ENCODE results near the gene OR5D16. TPM values are rescaled to one million over a fixed set of nuclear protein-coding genes. Genes with fewer than 3 reads are reported as not detected.

The OR5D16 gene
- total RNA-seq (2021) (not detected in 2 replicates), Bru-seq, nascent RNA (not detected), BruChase-seq, experiment 1, labeled RNA remaining after a 2-hour chase (not detected), BruChase-seq, experiment 2, labeled RNA remaining after a 6-hour chase (not detected)
- long read RNA-seq, result 0 reads

DNA sequence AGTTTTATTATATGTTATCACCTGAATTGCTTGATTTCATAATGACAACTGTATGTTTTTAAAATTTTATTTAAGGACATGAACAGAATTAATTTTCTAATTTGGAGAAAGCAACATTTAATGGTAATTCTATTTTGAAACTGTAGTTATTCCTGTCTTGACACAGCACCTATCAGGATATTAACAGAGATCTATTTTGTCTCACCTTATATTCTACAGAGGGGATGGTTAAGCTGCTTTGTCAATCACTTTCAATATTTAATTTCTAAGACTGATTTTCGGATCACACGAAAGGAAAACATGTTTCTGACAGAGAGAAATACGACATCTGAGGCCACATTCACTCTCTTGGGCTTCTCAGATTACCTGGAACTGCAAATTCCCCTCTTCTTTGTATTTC is at the start of gene OR5D16:
TSS of gene OR5D16 (plus strand) at position 301 of the 400 bp plus-strand sequence. CDS start at position 301, 0 bp downstream.
- no TSS peak for BruUV-seq (replicated peaks)
- Histone ChIP-seq H3K27ac (ENCODE audit: low read depth, low read length, poor library complexity, severe bottlenecking) (no peak within 1 kb of the TSS), H3K27me3 (replicated peaks; ENCODE audit: insufficient read depth, low read depth, low read length, poor library complexity) (no peaks in the 10 kb centered on the region), H3K4me1 (ENCODE audit: insufficient read depth, low read length, poor library complexity, severe bottlenecking) (no peaks in the 10 kb centered on the region), H3K36me3 (ENCODE audit: insufficient read depth, low read length, poor library complexity, severe bottlenecking) (no peaks in the 10 kb centered on the region), H3K9me3 (ENCODE audit: low read depth, low read length, poor library complexity, severe bottlenecking) (peaks cover 25% of the 10 kb centered on the region), H3K4me3 (ENCODE audit: low read depth, low read length, poor library complexity, severe bottlenecking) (no peak within 1 kb of the TSS)
- intact Hi-C loops (cut with micrococcal nuclease; ENCODE audit: unreplicated experiment), result no loop called here
- DNase-seq (ENCODE audit: low spot score), result no peak
- CTCF ChIA-PET, result no interaction called here
- POLR2A ChIA-PET (ENCODE audit: low non-redundant PET), result no interaction called here
- TF ChIP-seq EZH2 (IDR thresholded peaks at IDR 0.05; ENCODE audit: borderline replicate concordance, low read depth, low read length, poor library complexity, severe bottlenecking), result no peak
- TF ChIP-seq, protein P1, sequence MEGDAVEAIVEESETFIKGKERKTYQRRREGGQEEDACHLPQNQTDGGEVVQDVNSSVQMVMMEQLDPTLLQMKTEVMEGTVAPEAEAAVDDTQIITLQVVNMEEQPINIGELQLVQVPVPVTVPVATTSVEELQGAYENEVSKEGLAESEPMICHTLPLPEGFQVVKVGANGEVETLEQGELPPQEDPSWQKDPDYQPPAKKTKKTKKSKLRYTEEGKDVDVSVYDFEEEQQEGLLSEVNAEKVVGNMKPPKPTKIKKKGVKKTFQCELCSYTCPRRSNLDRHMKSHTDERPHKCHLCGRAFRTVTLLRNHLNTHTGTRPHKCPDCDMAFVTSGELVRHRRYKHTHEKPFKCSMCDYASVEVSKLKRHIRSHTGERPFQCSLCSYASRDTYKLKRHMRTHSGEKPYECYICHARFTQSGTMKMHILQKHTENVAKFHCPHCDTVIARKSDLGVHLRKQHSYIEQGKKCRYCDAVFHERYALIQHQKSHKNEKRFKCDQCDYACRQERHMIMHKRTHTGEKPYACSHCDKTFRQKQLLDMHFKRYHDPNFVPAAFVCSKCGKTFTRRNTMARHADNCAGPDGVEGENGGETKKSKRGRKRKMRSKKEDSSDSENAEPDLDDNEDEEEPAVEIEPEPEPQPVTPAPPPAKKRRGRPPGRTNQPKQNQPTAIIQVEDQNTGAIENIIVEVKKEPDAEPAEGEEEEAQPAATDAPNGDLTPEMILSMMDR (conservative IDR thresholded peaks at IDR 0.05; ENCODE audit: low read depth, low read length), result no peak

DNA sequence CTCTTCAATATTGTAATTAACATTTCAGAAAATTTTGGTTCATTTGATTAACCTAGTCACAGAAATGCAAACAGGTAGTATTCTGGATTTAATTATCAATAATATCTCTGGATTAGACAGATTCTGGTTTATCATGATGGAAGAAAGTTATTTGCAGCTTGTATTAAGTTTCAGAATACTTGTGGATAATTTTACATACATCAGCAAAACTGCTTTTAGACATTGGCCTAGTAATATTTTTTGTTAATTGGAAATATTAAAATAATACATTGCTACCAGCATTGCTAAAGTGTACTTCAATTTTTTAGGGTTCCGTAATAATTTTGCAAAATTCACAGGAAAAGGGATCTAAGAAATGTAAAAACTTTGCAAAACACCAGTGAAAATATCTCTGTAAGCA is 46.9 kb upstream of the OR5D16 start:
- H3K9me3 ChIP-seq (ENCODE audit: low read depth, low read length, poor library complexity, severe bottlenecking), result peaks cover 7% of the 10 kb centered on the region
- H3K27ac ChIP-seq (ENCODE audit: low read depth, low read length, poor library complexity, severe bottlenecking), result no peak overlapping the region
- no peaks in the 10 kb centered on the region for H3K4me1 ChIP-seq (ENCODE audit: insufficient read depth, low read length, poor library complexity, severe bottlenecking)
- ChIA-PET CTCF (no interaction called here), POLR2A (ENCODE audit: low non-redundant PET) (no interaction called here)
- H3K36me3 ChIP-seq (ENCODE audit: insufficient read depth, low read length, poor library complexity, severe bottlenecking), result no peaks in the 10 kb centered on the region
- no peak for DNase-seq (ENCODE audit: low spot score)
- intact Hi-C loops (cut with micrococcal nuclease; ENCODE audit: unreplicated experiment), result no loop called here
- no TSS peak for BruUV-seq (replicated peaks)
- H3K27me3 ChIP-seq (replicated peaks; ENCODE audit: insufficient read depth, low read depth, low read length, poor library complexity), result no peaks in the 10 kb centered on the region
- H3K4me3 ChIP-seq (ENCODE audit: low read depth, low read length, poor library complexity, severe bottlenecking), result no peak overlapping the region
- no peak for TF ChIP-seq EZH2 (IDR thresholded peaks at IDR 0.05; ENCODE audit: borderline replicate concordance, low read depth, low read length, poor library complexity, severe bottlenecking)
- TF ChIP-seq, protein P1 (conservative IDR thresholded peaks at IDR 0.05; ENCODE audit: low read depth, low read length), result no peak

DNA sequence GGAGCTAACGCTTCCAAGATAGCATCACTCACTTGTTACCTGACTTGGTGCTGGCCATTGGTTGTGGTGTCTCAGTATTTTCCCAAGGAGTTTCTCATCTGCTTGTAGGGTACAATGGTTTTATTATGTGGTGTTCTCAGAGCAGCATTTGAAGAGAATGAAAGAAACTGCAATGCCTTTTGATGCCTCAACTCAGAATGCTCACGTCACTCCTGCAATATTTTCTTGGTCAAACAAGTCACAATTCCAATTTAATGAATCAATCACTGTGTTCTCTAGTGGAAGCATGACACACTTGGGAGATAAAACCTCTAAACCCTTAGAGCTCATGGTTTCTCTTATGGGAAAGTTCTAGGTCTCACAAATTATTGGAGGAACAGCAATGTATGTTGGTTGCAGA is 45.2 kb upstream of the OR5D16 start:
- no peak for TF ChIP-seq EZH2 (IDR thresholded peaks at IDR 0.05; ENCODE audit: borderline replicate concordance, low read depth, low read length, poor library complexity, severe bottlenecking)
- TF ChIP-seq, protein P1 (conservative IDR thresholded peaks at IDR 0.05; ENCODE audit: low read depth, low read length), result no peak
- BruUV-seq (replicated peaks), result no TSS peak
- intact Hi-C loops (cut with micrococcal nuclease; ENCODE audit: unreplicated experiment), result no loop called here
- CTCF ChIA-PET, result no interaction called here
- no peak overlapping the region for H3K27ac ChIP-seq (ENCODE audit: low read depth, low read length, poor library complexity, severe bottlenecking)
- H3K9me3 ChIP-seq (ENCODE audit: low read depth, low read length, poor library complexity, severe bottlenecking), result peaks cover 12% of the 10 kb centered on the region
- no peaks in the 10 kb centered on the region for H3K36me3 ChIP-seq (ENCODE audit: insufficient read depth, low read length, poor library complexity, severe bottlenecking)
- no peaks in the 10 kb centered on the region for H3K27me3 ChIP-seq (replicated peaks; ENCODE audit: insufficient read depth, low read depth, low read length, poor library complexity)
- no peaks in the 10 kb centered on the region for H3K4me1 ChIP-seq (ENCODE audit: insufficient read depth, low read length, poor library complexity, severe bottlenecking)
- H3K4me3 ChIP-seq (ENCODE audit: low read depth, low read length, poor library complexity, severe bottlenecking), result no peak overlapping the region
- DNase-seq (ENCODE audit: low spot score), result no peak
- POLR2A ChIA-PET (ENCODE audit: low non-redundant PET), result no interaction called here
